ENCODE measurements around the gene NDST3. TPM values are rescaled to one million over a fixed set of nuclear protein-coding genes. Genes with fewer than 3 reads are reported as not detected.
A peak's percentile ranks its signal among the peaks of the same experiment; 100 is the strongest.

The NDST3 gene
- total and polyA plus RNA-seq, 5 donors from 2014 or later: not detected

GRCh38 chr4:118193421-118193820 is 159.1 kb downstream of the NDST3 start:
- no peak overlapping the region for H3K27ac ChIP-seq (ENCODE audit: insufficient read depth, low read length, poor library complexity, severe bottlenecking)
- H3K36me3 Mint-ChIP-seq: no peaks in the 10 kb centered on the region
- H3K27me3 Mint-ChIP-seq: no peaks in the 10 kb centered on the region
- no peaks in the 10 kb centered on the region for H3K4me1 Mint-ChIP-seq
- H3K4me3 ChIP-seq (ENCODE audit: low read depth, low read length): no peak overlapping the region
- no peaks in the 10 kb centered on the region for H3K36me3 ChIP-seq (ENCODE audit: control insufficient read depth, insufficient read depth, low read length)
- peaks cover 0 to 4% (median 0%) of the 10 kb centered on the region in 7 donors for H3K9me3 Mint-ChIP-seq
- H3K4me3 Mint-ChIP-seq: no peak overlapping the region
- H3K9me3 ChIP-seq (ENCODE audit: control insufficient read depth in 2 of 2, low read length in 2 of 2): no peaks in the 10 kb centered on the region
- no peak for DNase-seq
- H3K4me1 ChIP-seq (ENCODE audit: control insufficient read depth, insufficient read depth, low read length, poor library complexity, severe bottlenecking): no peaks in the 10 kb centered on the region
- H3K27me3 ChIP-seq (ENCODE audit: control insufficient read depth, insufficient read depth, low read length): no peaks in the 10 kb centered on the region
- ATAC-seq (ENCODE audit: low read depth in 2 of 2): no peak
- no peak overlapping the region for H3K27ac Mint-ChIP-seq

GRCh38 chr4:118206627-118207026 is 172.3 kb downstream of the NDST3 start:
- H3K4me1 ChIP-seq (ENCODE audit: control insufficient read depth, insufficient read depth, low read length, poor library complexity, severe bottlenecking): no peaks in the 10 kb centered on the region
- Mint-ChIP-seq H3K27ac (no peak overlapping the region), H3K36me3 (no peaks in the 10 kb centered on the region), H3K27me3 (no peaks in the 10 kb centered on the region), H3K4me1 (no peaks in the 10 kb centered on the region), H3K9me3 (peaks cover 0 to 5% (median 0%) of the 10 kb centered on the region in 7 donors), H3K4me3 (no peak overlapping the region)
- no peaks in the 10 kb centered on the region for H3K36me3 ChIP-seq (ENCODE audit: control insufficient read depth, insufficient read depth, low read length)
- DNase-seq (no peak), ATAC-seq (ENCODE audit: low read depth in 2 of 2) (no peak)
- H3K4me3 ChIP-seq (ENCODE audit: low read depth, low read length): no peak overlapping the region
- H3K27ac ChIP-seq (ENCODE audit: insufficient read depth, low read length, poor library complexity, severe bottlenecking): no peak overlapping the region
- no peaks in the 10 kb centered on the region for H3K27me3 ChIP-seq (ENCODE audit: control insufficient read depth, insufficient read depth, low read length)
- H3K9me3 ChIP-seq (ENCODE audit: control insufficient read depth in 2 of 2, low read length in 2 of 2): peaks cover 7% of the 10 kb centered on the region in 2 experiments

- H3K9me3 ChIP-seq (ENCODE audit: control insufficient read depth in 2 of 2, low read length in 2 of 2): no peaks in the 10 kb centered on the region
- no peaks in the 10 kb centered on the region for H3K4me1 ChIP-seq (ENCODE audit: control insufficient read depth, insufficient read depth, low read length, poor library complexity, severe bottlenecking)
- H3K27ac ChIP-seq (ENCODE audit: insufficient read depth, low read length, poor library complexity, severe bottlenecking): no peak overlapping the region
- no peaks in the 10 kb centered on the region for H3K36me3 ChIP-seq (ENCODE audit: control insufficient read depth, insufficient read depth, low read length)
- no peaks in the 10 kb centered on the region for H3K9me3 Mint-ChIP-seq
- no peak overlapping the region for H3K4me3 ChIP-seq (ENCODE audit: low read depth, low read length)
- no peak overlapping the region for H3K4me3 Mint-ChIP-seq
- no peaks in the 10 kb centered on the region for H3K36me3 Mint-ChIP-seq
- H3K27me3 ChIP-seq (ENCODE audit: control insufficient read depth, insufficient read depth, low read length): no peaks in the 10 kb centered on the region
- ATAC-seq (ENCODE audit: low read depth in 2 of 2) (no peak), DNase-seq (no peak)
- no peak overlapping the region for H3K27ac Mint-ChIP-seq
- H3K27me3 Mint-ChIP-seq: no peaks in the 10 kb centered on the region
- H3K4me1 Mint-ChIP-seq: no peaks in the 10 kb centered on the region
Measured at GRCh38 chr4:118213101-118213500, 178.8 kb downstream of the NDST3 start.

- no peaks in the 10 kb centered on the region for H3K27me3 ChIP-seq (ENCODE audit: control insufficient read depth, insufficient read depth, low read length)
- H3K27ac Mint-ChIP-seq: no peak overlapping the region
- no peak for ATAC-seq (ENCODE audit: low read depth in 2 of 2)
- H3K27me3 Mint-ChIP-seq: no peaks in the 10 kb centered on the region
- no peaks in the 10 kb centered on the region for H3K9me3 Mint-ChIP-seq
- H3K36me3 ChIP-seq (ENCODE audit: control insufficient read depth, insufficient read depth, low read length): no peaks in the 10 kb centered on the region
- no peaks in the 10 kb centered on the region for H3K9me3 ChIP-seq (ENCODE audit: control insufficient read depth in 2 of 2, low read length in 2 of 2)
- H3K4me1 ChIP-seq (ENCODE audit: control insufficient read depth, insufficient read depth, low read length, poor library complexity, severe bottlenecking): no peaks in the 10 kb centered on the region
- no peak overlapping the region for H3K27ac ChIP-seq (ENCODE audit: insufficient read depth, low read length, poor library complexity, severe bottlenecking)
- no peak overlapping the region for H3K4me3 Mint-ChIP-seq
- no peak for DNase-seq
- no peak overlapping the region for H3K4me3 ChIP-seq (ENCODE audit: low read depth, low read length)
- H3K4me1 Mint-ChIP-seq: no peaks in the 10 kb centered on the region
- no peaks in the 10 kb centered on the region for H3K36me3 Mint-ChIP-seq
Measured at GRCh38 chr4:118215826-118216225, 181.5 kb downstream of the NDST3 start.

GRCh38 chr4:118221227-118221800 is 187.0 kb downstream of the NDST3 start:
- Mint-ChIP-seq H3K27me3 (no peaks in the 10 kb centered on the region), H3K27ac (no peak overlapping the region), H3K9me3 (no peaks in the 10 kb centered on the region), H3K36me3 (no peaks in the 10 kb centered on the region), H3K4me3 (no peak overlapping the region), H3K4me1 (no peaks in the 10 kb centered on the region)
- Histone ChIP-seq H3K4me3 (ENCODE audit: low read depth, low read length) (no peak overlapping the region), H3K9me3 (ENCODE audit: control insufficient read depth in 2 of 2, low read length in 2 of 2) (no peaks in the 10 kb centered on the region), H3K27ac (ENCODE audit: insufficient read depth, low read length, poor library complexity, severe bottlenecking) (no peak overlapping the region), H3K4me1 (ENCODE audit: control insufficient read depth, insufficient read depth, low read length, poor library complexity, severe bottlenecking) (no peaks in the 10 kb centered on the region), H3K36me3 (ENCODE audit: control insufficient read depth, insufficient read depth, low read length) (no peaks in the 10 kb centered on the region), H3K27me3 (ENCODE audit: control insufficient read depth, insufficient read depth, low read length) (peaks cover 2% of the 10 kb centered on the region)
- DNase-seq: no peak
- no peak for ATAC-seq (ENCODE audit: low read depth in 2 of 2)

- Mint-ChIP-seq H3K27ac (no peak overlapping the region), H3K36me3 (no peaks in the 10 kb centered on the region), H3K4me3 (no peak overlapping the region), H3K9me3 (no peaks in the 10 kb centered on the region), H3K27me3 (no peaks in the 10 kb centered on the region), H3K4me1 (no peaks in the 10 kb centered on the region)
- Histone ChIP-seq H3K4me3 (ENCODE audit: low read depth, low read length) (no peak overlapping the region), H3K4me1 (ENCODE audit: control insufficient read depth, insufficient read depth, low read length, poor library complexity, severe bottlenecking) (no peaks in the 10 kb centered on the region), H3K9me3 (ENCODE audit: control insufficient read depth in 2 of 2, low read length in 2 of 2) (no peaks in the 10 kb centered on the region), H3K27me3 (ENCODE audit: control insufficient read depth, insufficient read depth, low read length) (peaks cover 2% of the 10 kb centered on the region), H3K27ac (ENCODE audit: insufficient read depth, low read length, poor library complexity, severe bottlenecking) (no peak overlapping the region), H3K36me3 (ENCODE audit: control insufficient read depth, insufficient read depth, low read length) (no peaks in the 10 kb centered on the region)
- ATAC-seq (ENCODE audit: low read depth in 2 of 2) (no peak), DNase-seq (peak in 2 of 3 donors; percentile 12 to 52)
Measured at GRCh38 chr4:118224243-118224829, 190.1 kb downstream of the NDST3 start.

GRCh38 chr4:118225511-118225910 is 191.2 kb downstream of the NDST3 start:
- ATAC-seq (ENCODE audit: low read depth in 2 of 2) (no peak), DNase-seq (no peak)
- Histone ChIP-seq H3K27ac (ENCODE audit: insufficient read depth, low read length, poor library complexity, severe bottlenecking) (no peak overlapping the region), H3K4me1 (ENCODE audit: control insufficient read depth, insufficient read depth, low read length, poor library complexity, severe bottlenecking) (no peaks in the 10 kb centered on the region), H3K4me3 (ENCODE audit: low read depth, low read length) (no peak overlapping the region), H3K36me3 (ENCODE audit: control insufficient read depth, insufficient read depth, low read length) (no peaks in the 10 kb centered on the region), H3K9me3 (ENCODE audit: control insufficient read depth in 2 of 2, low read length in 2 of 2) (no peaks in the 10 kb centered on the region), H3K27me3 (ENCODE audit: control insufficient read depth, insufficient read depth, low read length) (peaks cover 2% of the 10 kb centered on the region)
- Mint-ChIP-seq H3K4me3 (no peak overlapping the region), H3K27me3 (no peaks in the 10 kb centered on the region), H3K36me3 (no peaks in the 10 kb centered on the region), H3K9me3 (no peaks in the 10 kb centered on the region), H3K4me1 (no peaks in the 10 kb centered on the region), H3K27ac (no peak overlapping the region)

- Histone ChIP-seq H3K27me3 (ENCODE audit: control insufficient read depth, insufficient read depth, low read length) (peaks cover 2% of the 10 kb centered on the region), H3K27ac (ENCODE audit: insufficient read depth, low read length, poor library complexity, severe bottlenecking) (no peak overlapping the region), H3K4me3 (ENCODE audit: low read depth, low read length) (no peak overlapping the region), H3K9me3 (ENCODE audit: control insufficient read depth in 2 of 2, low read length in 2 of 2) (no peaks in the 10 kb centered on the region), H3K4me1 (ENCODE audit: control insufficient read depth, insufficient read depth, low read length, poor library complexity, severe bottlenecking) (no peaks in the 10 kb centered on the region), H3K36me3 (ENCODE audit: control insufficient read depth, insufficient read depth, low read length) (no peaks in the 10 kb centered on the region)
- ATAC-seq (ENCODE audit: low read depth in 2 of 2) (no peak), DNase-seq (no peak)
- Mint-ChIP-seq H3K4me3 (no peak overlapping the region), H3K9me3 (no peaks in the 10 kb centered on the region), H3K36me3 (no peaks in the 10 kb centered on the region), H3K4me1 (no peaks in the 10 kb centered on the region), H3K27me3 (no peaks in the 10 kb centered on the region), H3K27ac (no peak overlapping the region)
Measured at GRCh38 chr4:118226311-118227010, 192.2 kb downstream of the NDST3 start.

All from CD4-positive, CD25-positive, alpha-beta regulatory T cell (primary cell).